Fibroblast of the aortic adventitia (primary cell): ENCODE data around the gene CPA5. TPM values are rescaled to one million over a fixed set of nuclear protein-coding genes. Genes with fewer than 3 reads are reported as not detected.

Experiments
- DNase-seq: peaks from one replicate; pipeline ENCODE4 v3.0.0-alpha.2; 2010; ENCODE audit warnings: low read depth
- H3K4me3 ChIP-seq: 2 replicates; pipeline ENCODE4 v1.5.1; 2011; ENCODE audit warnings: low read depth, mild to moderate bottlenecking, control low read depth, low read length, moderate library complexity
- CTCF ChIP-seq: IDR thresholded peaks from 2 replicates; pipeline ENCODE4 v1.5.1; 2011; ENCODE audit warnings: mild to moderate bottlenecking, low read length, control low read depth, inconsistent platforms; ENCODE audit not compliant: insufficient read depth
- total RNA-seq: library from RNA; depleted of rRNA; stranded (reverse); fragments of >200 nt; gene quantifications from 2 replicates; pipeline ENCODE4 v1.2.3, GENCODE V29; 2012; ENCODE audit warnings: low replicate concordance

Gene CPA5
- total RNA-seq, 1 donor: 0.09 TPM

DNA sequence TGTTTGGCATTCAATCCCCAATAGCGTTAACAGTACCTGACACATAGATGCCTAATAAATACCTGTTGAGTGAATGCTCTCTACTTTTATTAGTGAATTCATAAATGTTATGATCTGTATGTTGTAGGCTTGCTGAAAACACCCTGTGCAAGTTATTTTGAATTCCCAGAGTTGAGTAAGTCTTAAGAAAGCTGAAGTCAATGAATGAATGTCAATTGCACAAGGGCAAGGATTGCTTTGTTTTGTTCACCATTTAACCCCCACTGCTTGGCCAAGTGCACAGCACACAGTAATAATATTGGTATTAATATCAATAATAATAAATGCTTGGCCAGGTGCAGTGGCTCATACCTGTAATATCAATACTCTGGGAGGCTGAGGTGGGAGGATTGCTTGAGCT, 45.9 kb downstream of the CPA5 start:
- no peak for TF ChIP-seq CTCF
- DNase-seq: no peak
- H3K4me3 ChIP-seq: no peak overlapping the region

- H3K4me3 ChIP-seq: no peak overlapping the region
- DNase-seq: peak; percentile 91
- TF ChIP-seq CTCF: no peak
Observed at GRCh38 chr7:130393101-130393561, 48.5 kb downstream of the CPA5 start.

DNA sequence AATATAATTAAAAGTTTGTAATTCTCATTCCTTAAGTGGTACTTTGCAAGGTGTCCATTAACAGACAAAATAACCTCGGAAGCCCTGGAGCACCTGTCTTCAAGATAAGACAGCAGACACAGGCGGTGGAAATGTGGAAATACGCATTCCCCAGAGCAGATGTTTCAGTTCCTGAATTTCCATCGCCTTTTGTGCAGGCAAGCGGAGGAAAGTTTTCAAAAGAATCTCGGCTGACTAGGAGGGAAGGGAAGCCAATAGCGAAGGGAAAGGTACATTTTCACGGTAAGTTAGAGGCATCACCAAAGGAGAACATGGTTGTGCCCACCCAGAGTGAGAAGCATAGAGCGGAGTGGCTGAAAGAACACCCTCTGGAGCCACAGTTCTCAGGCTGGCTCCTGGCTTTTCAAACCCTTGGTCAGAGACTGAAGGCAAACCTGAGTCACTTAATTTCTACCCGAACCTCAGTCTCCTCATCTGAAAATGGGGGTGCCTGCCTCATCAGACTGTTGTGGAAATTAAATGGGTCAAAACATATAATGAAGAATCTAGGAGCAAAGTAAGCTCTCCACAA, 49.3 kb downstream of the CPA5 start:
- DNase-seq: no peak
- TF ChIP-seq CTCF: no peak

GRCh38 chr7:130394421-130395195, 50.0 kb downstream of the CPA5 start:
- H3K4me3 ChIP-seq: no peak overlapping the region
- no peak for TF ChIP-seq CTCF
- DNase-seq: no peak

More for the DNA sequence above, 49.3 kb downstream of the CPA5 start:
- H3K4me3 ChIP-seq: no peak overlapping the region

DNA sequence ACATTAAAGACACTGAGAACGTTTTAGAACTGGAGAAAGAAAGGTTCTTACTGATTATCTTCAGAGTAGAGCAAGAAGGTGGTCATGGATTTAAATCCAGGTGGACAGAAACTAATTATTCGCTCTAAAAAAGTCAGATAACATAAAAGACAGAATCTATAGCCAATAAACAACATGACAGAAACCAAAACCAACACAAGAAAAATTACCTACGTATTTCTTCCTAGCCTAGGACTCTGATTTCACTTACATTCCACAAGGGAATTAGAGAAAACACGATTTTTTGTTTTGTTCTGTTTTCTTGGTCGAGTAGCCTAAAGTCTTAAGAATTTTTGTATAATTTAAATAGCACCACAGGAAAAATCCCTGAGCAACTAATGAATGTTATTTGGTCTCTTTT, 50.8 kb downstream of the CPA5 start:
- DNase-seq: no peak
- no peak for TF ChIP-seq CTCF
- no peak overlapping the region for H3K4me3 ChIP-seq

GRCh38 chr7:130396109-130396508, 51.5 kb downstream of the CPA5 start:
- no peak for TF ChIP-seq CTCF
- no peak for DNase-seq
- no peak overlapping the region for H3K4me3 ChIP-seq
